ENCODE measurements around the gene TMEM178B. TPM values are rescaled to one million over a fixed set of nuclear protein-coding genes. Genes with fewer than 3 reads are reported as not detected.

The TMEM178B gene
- total and polyA plus RNA-seq, 7 donors: 0.16 to 4.7 (median 1.4) TPM; not detected in 2

- no peak overlapping the region for H3K27ac ChIP-seq
- DNase-seq: no peak
- intact Hi-C loops (cut with DNase I): no loop called here
- no peak for TF ChIP-seq EP300 (IDR thresholded peaks at IDR 0.05)
- TF ChIP-seq CTCF (IDR thresholded peaks at IDR 0.05): no peak
- TF ChIP-seq POLR2A (IDR thresholded peaks at IDR 0.05): no peak
- no peak for TF ChIP-seq POLR2AphosphoS5 (IDR thresholded peaks at IDR 0.05)
- H3K4me3 ChIP-seq: no peak overlapping the region
- no peaks in the 10 kb centered on the region for H3K27me3 ChIP-seq
- 74 to 80% methylated on average over 3 of the region's 3 CpGs for WGBS, 2 donors
- no peaks in the 10 kb centered on the region for H3K36me3 ChIP-seq
- no peaks in the 10 kb centered on the region for H3K9me3 ChIP-seq
- no peaks in the 10 kb centered on the region for H3K4me1 ChIP-seq
Measured at GRCh38 chr7:141344153-141344935, 270.5 kb downstream of the TMEM178B start.

DNA sequence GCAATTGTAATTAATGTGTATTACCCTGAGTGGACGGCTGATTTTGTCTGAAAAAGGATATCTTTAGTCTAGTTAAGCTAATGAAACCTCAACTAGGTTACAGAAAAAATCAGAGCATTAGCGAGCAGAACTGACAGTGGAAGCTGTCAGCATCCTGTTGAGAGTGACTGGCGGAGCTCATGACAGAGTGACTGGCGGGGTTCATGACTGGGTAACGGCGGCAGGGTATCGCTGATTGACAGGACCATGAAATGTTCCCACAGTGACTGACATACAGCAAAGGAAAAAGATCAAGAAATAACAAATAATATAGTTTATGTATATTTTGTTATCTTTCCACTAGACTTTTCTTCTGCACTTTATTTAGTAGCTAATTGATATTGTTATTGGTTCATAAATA, 274.9 kb downstream of the TMEM178B start:
- intact Hi-C loops (cut with DNase I): no loop called here
- Histone ChIP-seq H3K27me3 (no peaks in the 10 kb centered on the region), H3K27ac (no peak overlapping the region), H3K4me1 (no peaks in the 10 kb centered on the region), H3K4me3 (no peak overlapping the region), H3K36me3 (no peaks in the 10 kb centered on the region), H3K9me3 (no peaks in the 10 kb centered on the region)
- no peak for DNase-seq
- WGBS, 2 donors: 83% methylated on average over 7 of the region's 7 CpGs
- TF ChIP-seq EP300 (IDR thresholded peaks at IDR 0.05) (no peak), CTCF (IDR thresholded peaks at IDR 0.05) (no peak), POLR2AphosphoS5 (IDR thresholded peaks at IDR 0.05) (no peak), POLR2A (IDR thresholded peaks at IDR 0.05) (no peak)

DNA sequence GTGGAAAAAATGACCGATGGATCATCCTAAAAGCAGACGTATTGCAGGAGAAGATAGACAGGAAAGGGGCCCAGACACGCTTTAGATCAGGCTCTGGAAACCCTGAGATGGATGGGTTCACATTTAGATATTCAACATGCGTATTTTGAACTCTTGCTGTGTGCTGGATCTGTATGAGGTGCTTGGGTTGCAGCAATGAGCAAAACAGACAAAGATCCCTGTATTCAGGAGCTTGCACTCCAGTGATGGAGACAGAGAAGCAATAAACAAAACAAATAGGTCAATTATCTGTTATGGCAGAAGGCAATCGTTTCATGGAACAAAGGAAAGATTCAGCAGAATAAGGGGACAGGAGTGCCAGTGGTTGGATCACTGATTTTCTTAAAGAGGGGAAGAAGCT, 275.5 kb downstream of the TMEM178B start:
- WGBS, 2 donors: 72 to 81% methylated on average over 5 of the region's 5 CpGs
- DNase-seq: no peak
- TF ChIP-seq POLR2A (IDR thresholded peaks at IDR 0.05) (no peak), CTCF (IDR thresholded peaks at IDR 0.05) (no peak), EP300 (IDR thresholded peaks at IDR 0.05) (no peak), POLR2AphosphoS5 (IDR thresholded peaks at IDR 0.05) (no peak)
- Histone ChIP-seq H3K27ac (no peak overlapping the region), H3K27me3 (no peaks in the 10 kb centered on the region), H3K4me1 (no peaks in the 10 kb centered on the region), H3K4me3 (no peak overlapping the region), H3K9me3 (no peaks in the 10 kb centered on the region), H3K36me3 (no peaks in the 10 kb centered on the region)
- intact Hi-C loops (cut with DNase I): no loop called here

DNA sequence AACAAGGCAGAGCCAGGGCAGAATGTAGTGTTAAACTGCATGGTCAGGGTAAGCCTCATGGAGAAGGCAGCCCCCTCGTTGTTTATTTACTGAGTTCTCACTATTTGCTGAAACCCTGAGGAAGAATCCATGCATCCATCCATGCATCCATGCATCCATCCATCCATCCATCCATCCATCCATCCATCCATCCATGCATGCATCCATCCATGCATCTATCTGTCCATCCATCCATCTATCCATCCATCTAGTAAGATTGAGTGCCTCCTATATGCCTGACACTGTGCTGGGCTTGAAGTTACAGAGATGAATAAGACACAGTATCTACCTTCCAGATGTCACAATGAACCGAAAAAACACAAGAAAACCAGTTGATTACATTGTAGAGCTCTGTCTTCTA, 275.9 kb downstream of the TMEM178B start:
- WGBS, 2 donors: 62 to 80% methylated on average over 2 of the region's 2 CpGs
- no peak for DNase-seq
- Histone ChIP-seq H3K36me3 (no peaks in the 10 kb centered on the region), H3K27ac (no peak overlapping the region), H3K27me3 (no peaks in the 10 kb centered on the region), H3K4me1 (no peaks in the 10 kb centered on the region), H3K9me3 (no peaks in the 10 kb centered on the region), H3K4me3 (no peak overlapping the region)
- intact Hi-C loops (cut with DNase I): no loop called here
- TF ChIP-seq POLR2AphosphoS5 (IDR thresholded peaks at IDR 0.05) (no peak), CTCF (IDR thresholded peaks at IDR 0.05) (no peak), EP300 (IDR thresholded peaks at IDR 0.05) (no peak), POLR2A (IDR thresholded peaks at IDR 0.05) (no peak)

GRCh38 chr7:141351175-141351574, 277.3 kb downstream of the TMEM178B start:
- no peaks in the 10 kb centered on the region for H3K27me3 ChIP-seq
- 67 to 79% methylated on average over 3 of the region's 3 CpGs for WGBS, 2 donors
- H3K4me1 ChIP-seq: no peaks in the 10 kb centered on the region
- H3K36me3 ChIP-seq: no peaks in the 10 kb centered on the region
- TF ChIP-seq EP300 (IDR thresholded peaks at IDR 0.05): no peak
- no peak for TF ChIP-seq CTCF (IDR thresholded peaks at IDR 0.05)
- TF ChIP-seq POLR2AphosphoS5 (IDR thresholded peaks at IDR 0.05): no peak
- TF ChIP-seq POLR2A (IDR thresholded peaks at IDR 0.05): no peak
- no peak for DNase-seq
- H3K9me3 ChIP-seq: no peaks in the 10 kb centered on the region
- H3K4me3 ChIP-seq: no peak overlapping the region
- no peak overlapping the region for H3K27ac ChIP-seq
- intact Hi-C loops (cut with DNase I): no loop called here

Data from sigmoid colon (tissue), 7 donors.